ENCODE measurements around the gene COX5A. TPM values are rescaled to one million over a fixed set of nuclear protein-coding genes. Genes with fewer than 3 reads are reported as not detected.

The COX5A gene
- total and polyA plus RNA-seq, 2 of the 13 experiments (the other 11 are each of a cell fraction or from before 2014, with no cell fraction given): 158 to 218 TPM

DNA sequence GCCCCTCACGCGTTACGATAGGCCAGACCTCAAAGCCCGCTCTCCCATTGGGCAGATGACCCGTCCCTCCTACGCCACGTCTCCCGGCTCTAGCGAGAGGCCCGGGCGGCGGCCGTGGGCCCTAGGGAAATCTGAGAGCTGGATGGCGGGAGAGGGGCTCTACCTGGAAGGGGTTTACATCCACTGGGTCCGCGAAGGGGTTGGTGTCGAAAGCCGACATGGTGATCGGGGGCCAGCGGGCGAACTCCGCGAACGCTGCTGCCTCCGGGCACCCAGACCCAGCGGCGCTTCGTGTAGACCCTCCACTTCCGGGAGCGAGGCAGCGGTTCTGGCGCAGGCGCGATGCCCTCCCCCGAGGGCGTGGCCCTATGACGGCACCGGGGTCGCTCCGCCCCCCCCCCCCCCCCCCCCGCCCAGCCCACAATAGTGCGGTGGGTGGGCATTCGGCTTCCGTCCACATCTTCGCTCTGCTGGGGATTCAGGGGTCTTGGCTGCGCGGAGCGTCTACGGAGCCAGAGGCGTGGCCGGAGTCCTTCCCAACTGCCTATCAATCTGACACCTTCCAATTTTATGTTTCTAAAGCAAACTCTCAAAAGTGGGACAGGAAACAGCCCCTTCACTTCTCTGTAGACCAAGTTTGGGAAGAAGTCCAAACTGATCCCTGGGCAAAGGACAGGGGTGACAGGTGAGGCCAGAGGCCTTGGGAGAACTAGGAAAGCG lies 64.7 kb downstream of the COX5A start, which contains the start of gene SCAMP2 (continued):
- TF ChIP-seq NCOA5 (CRISPR knock-in tag; IDR thresholded peaks at IDR 0.05) (no peak), ZFP90 (CRISPR knock-in tag; IDR thresholded peaks at IDR 0.05; ENCODE audit: borderline replicate concordance) (no peak), TRIM22 (IDR thresholded peaks at IDR 0.05) (no peak), MTA3 (CRISPR knock-in tag; IDR thresholded peaks at IDR 0.05) (no peak), ZNF460 (CRISPR knock-in tag; IDR thresholded peaks at IDR 0.05; ENCODE audit: borderline replicate concordance) (no peak), SALL1 (CRISPR knock-in tag; IDR thresholded peaks at IDR 0.05) (peak; percentile 70; the same call in 1 of the 2 replicates), NFE2L1 (CRISPR knock-in tag; IDR thresholded peaks at IDR 0.05; ENCODE audit: borderline replicate concordance) (no peak), ZNF263 (CRISPR knock-in tag; IDR thresholded peaks at IDR 0.05) (no peak; the same call in 1 of the 2 replicates), ZNF382 (CRISPR knock-in tag; IDR thresholded peaks at IDR 0.05; ENCODE audit: borderline replicate concordance) (no peak), ZFP41 (CRISPR knock-in tag; IDR thresholded peaks at IDR 0.05; ENCODE audit: borderline replicate concordance) (no peak), PAWR (CRISPR knock-in tag; IDR thresholded peaks at IDR 0.05; ENCODE audit: borderline replicate concordance) (no peak), ZMYM3 (CRISPR knock-in tag; IDR thresholded peaks at IDR 0.05) (no peak)
- TF ChIP-seq, protein P1, sequence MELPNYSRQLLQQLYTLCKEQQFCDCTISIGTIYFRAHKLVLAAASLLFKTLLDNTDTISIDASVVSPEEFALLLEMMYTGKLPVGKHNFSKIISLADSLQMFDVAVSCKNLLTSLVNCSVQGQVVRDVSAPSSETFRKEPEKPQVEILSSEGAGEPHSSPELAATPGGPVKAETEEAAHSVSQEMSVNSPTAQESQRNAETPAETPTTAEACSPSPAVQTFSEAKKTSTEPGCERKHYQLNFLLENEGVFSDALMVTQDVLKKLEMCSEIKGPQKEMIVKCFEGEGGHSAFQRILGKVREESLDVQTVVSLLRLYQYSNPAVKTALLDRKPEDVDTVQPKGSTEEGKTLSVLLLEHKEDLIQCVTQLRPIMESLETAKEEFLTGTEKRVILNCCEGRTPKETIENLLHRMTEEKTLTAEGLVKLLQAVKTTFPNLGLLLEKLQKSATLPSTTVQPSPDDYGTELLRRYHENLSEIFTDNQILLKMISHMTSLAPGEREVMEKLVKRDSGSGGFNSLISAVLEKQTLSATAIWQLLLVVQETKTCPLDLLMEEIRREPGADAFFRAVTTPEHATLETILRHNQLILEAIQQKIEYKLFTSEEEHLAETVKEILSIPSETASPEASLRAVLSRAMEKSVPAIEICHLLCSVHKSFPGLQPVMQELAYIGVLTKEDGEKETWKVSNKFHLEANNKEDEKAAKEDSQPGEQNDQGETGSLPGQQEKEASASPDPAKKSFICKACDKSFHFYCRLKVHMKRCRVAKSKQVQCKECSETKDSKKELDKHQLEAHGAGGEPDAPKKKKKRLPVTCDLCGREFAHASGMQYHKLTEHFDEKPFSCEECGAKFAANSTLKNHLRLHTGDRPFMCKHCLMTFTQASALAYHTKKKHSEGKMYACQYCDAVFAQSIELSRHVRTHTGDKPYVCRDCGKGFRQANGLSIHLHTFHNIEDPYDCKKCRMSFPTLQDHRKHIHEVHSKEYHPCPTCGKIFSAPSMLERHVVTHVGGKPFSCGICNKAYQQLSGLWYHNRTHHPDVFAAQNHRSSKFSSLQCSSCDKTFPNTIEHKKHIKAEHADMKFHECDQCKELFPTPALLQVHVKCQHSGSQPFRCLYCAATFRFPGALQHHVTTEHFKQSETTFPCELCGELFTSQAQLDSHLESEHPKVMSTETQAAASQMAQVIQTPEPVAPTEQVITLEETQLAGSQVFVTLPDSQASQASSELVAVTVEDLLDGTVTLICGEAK (IDR thresholded peaks at IDR 0.05): no peak
- TF ChIP-seq, protein P1 (CRISPR knock-in tag; IDR thresholded peaks at IDR 0.05): peak; percentile 25; the same call in 1 of the 2 replicates
- TF ChIP-seq, protein P2, sequence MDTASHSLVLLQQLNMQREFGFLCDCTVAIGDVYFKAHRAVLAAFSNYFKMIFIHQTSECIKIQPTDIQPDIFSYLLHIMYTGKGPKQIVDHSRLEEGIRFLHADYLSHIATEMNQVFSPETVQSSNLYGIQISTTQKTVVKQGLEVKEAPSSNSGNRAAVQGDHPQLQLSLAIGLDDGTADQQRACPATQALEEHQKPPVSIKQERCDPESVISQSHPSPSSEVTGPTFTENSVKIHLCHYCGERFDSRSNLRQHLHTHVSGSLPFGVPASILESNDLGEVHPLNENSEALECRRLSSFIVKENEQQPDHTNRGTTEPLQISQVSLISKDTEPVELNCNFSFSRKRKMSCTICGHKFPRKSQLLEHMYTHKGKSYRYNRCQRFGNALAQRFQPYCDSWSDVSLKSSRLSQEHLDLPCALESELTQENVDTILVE (CRISPR knock-in tag; IDR thresholded peaks at IDR 0.05): no peak

Data from HepG2 (cell line).